ENCODE measurements around the gene TMEM154.

TMEM154 gene

GRCh38 chr4:152609481-152609880, 70.3 kb downstream of the TMEM154 start:
- Histone ChIP-seq H3K4me1 (ENCODE audit: control extremely low read depth in 1 of 4, control insufficient read depth in 4 of 4, insufficient read depth in 4 of 4, low read length in 3 of 4) (peaks cover 0 to 4% (median 0%) of the 10 kb centered on the region in 4 experiments), H3K36me3 (ENCODE audit: control insufficient read depth in 4 of 4, insufficient read depth in 4 of 4, low read length in 3 of 4) (no peaks in the 10 kb centered on the region), H3K4me3 (ENCODE audit: control insufficient read depth in 1 of 7, extremely low read depth in 1 of 7, insufficient read depth in 4 of 7, low read depth in 2 of 7, low read length in 6 of 7) (no peak overlapping the region), H3K9me3 (ENCODE audit: control extremely low read depth in 1 of 5, control insufficient read depth in 4 of 5, insufficient read depth in 2 of 5, low read depth in 1 of 5, low read length in 4 of 5) (no peaks in the 10 kb centered on the region), H3K27ac (ENCODE audit: insufficient read depth in 1 of 2, low read depth in 1 of 2, low read length in 2 of 2, poor library complexity in 1 of 2, severe bottlenecking in 2 of 2) (no peak overlapping the region), H3K27me3 (replicated peaks in 2 of 5; ENCODE audit: control insufficient read depth in 4 of 5, insufficient read depth in 5 of 5, low read length in 4 of 5) (no peaks in the 10 kb centered on the region)
- DNase-seq = peak in 2 of 3 donors; percentile 17 to 50
- ChIA-PET CTCF (no interaction called here), POLR2A (no interaction called here)
- 100% methylated on average over 3 of the region's 4 CpGs for WGBS (ENCODE audit: insufficient coverage)

DNA sequence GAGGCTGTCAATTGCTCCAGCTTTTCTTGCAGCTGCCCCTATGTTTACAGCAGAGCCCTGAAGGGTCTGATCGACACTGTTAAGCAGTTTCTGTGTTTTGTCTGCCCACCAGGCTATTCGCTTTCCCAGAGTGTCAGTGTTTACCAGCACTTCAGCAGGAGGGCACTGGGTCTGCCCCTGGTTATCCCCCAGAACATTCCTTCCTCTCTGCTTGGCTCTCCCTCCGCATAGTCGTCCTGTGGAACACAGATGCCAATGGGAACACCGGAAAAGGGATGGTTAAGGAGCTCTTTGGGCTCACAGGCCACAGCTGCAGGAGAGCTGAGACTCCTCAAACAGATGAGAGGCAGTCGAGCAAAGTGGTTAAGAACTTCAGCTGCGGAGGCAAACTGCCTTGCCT, 72.6 kb downstream of the TMEM154 start:
- ChIA-PET POLR2A (no interaction called here), CTCF (interaction anchor here (1.1 kb wide), 1 partner anchor 36 kb away, joined by 3 read pairs; no protein-coding TSS in a partner anchor)
- Histone ChIP-seq H3K27me3 (replicated peaks in 2 of 5; ENCODE audit: control insufficient read depth in 4 of 5, insufficient read depth in 5 of 5, low read length in 4 of 5) (no peaks in the 10 kb centered on the region), H3K4me1 (ENCODE audit: control extremely low read depth in 1 of 4, control insufficient read depth in 4 of 4, insufficient read depth in 4 of 4, low read length in 3 of 4) (peaks cover 0 to 4% (median 0%) of the 10 kb centered on the region in 4 experiments), H3K36me3 (ENCODE audit: control insufficient read depth in 4 of 4, insufficient read depth in 4 of 4, low read length in 3 of 4) (no peaks in the 10 kb centered on the region), H3K27ac (ENCODE audit: insufficient read depth in 1 of 2, low read depth in 1 of 2, low read length in 2 of 2, poor library complexity in 1 of 2, severe bottlenecking in 2 of 2) (no peak overlapping the region), H3K4me3 (ENCODE audit: control insufficient read depth in 1 of 7, extremely low read depth in 1 of 7, insufficient read depth in 4 of 7, low read depth in 2 of 7, low read length in 6 of 7) (no peak overlapping the region), H3K9me3 (ENCODE audit: control extremely low read depth in 1 of 5, control insufficient read depth in 4 of 5, insufficient read depth in 2 of 5, low read depth in 1 of 5, low read length in 4 of 5) (no peaks in the 10 kb centered on the region)
- no peak for DNase-seq
- 71% methylated on average over 4 of the region's 7 CpGs for WGBS (ENCODE audit: insufficient coverage)

- POLR2A ChIA-PET = no interaction called here
- DNase-seq = no peak
- Histone ChIP-seq H3K27me3 (replicated peaks in 2 of 5; ENCODE audit: control insufficient read depth in 4 of 5, insufficient read depth in 5 of 5, low read length in 4 of 5) (no peaks in the 10 kb centered on the region), H3K4me3 (ENCODE audit: control insufficient read depth in 1 of 7, extremely low read depth in 1 of 7, insufficient read depth in 4 of 7, low read depth in 2 of 7, low read length in 6 of 7) (no peak overlapping the region), H3K36me3 (ENCODE audit: control insufficient read depth in 4 of 4, insufficient read depth in 4 of 4, low read length in 3 of 4) (no peaks in the 10 kb centered on the region), H3K9me3 (ENCODE audit: control extremely low read depth in 1 of 5, control insufficient read depth in 4 of 5, insufficient read depth in 2 of 5, low read depth in 1 of 5, low read length in 4 of 5) (no peaks in the 10 kb centered on the region), H3K4me1 (ENCODE audit: control extremely low read depth in 1 of 4, control insufficient read depth in 4 of 4, insufficient read depth in 4 of 4, low read length in 3 of 4) (peaks cover 0 to 4% (median 0%) of the 10 kb centered on the region in 4 experiments), H3K27ac (ENCODE audit: insufficient read depth in 1 of 2, low read depth in 1 of 2, low read length in 2 of 2, poor library complexity in 1 of 2, severe bottlenecking in 2 of 2) (no peak overlapping the region)
- CTCF ChIA-PET = interaction anchor here (0.7 to 1.1 kb wide), 2 partner anchors 36 to 66 kb away, joined by 3 to 4 read pairs; no protein-coding TSS in a partner anchor
- WGBS (ENCODE audit: insufficient coverage) = 93% methylated on average over 5 of the region's 8 CpGs
These were observed 73.0 kb downstream of the TMEM154 start for GRCh38 chr4:152606753-152607152.

DNA sequence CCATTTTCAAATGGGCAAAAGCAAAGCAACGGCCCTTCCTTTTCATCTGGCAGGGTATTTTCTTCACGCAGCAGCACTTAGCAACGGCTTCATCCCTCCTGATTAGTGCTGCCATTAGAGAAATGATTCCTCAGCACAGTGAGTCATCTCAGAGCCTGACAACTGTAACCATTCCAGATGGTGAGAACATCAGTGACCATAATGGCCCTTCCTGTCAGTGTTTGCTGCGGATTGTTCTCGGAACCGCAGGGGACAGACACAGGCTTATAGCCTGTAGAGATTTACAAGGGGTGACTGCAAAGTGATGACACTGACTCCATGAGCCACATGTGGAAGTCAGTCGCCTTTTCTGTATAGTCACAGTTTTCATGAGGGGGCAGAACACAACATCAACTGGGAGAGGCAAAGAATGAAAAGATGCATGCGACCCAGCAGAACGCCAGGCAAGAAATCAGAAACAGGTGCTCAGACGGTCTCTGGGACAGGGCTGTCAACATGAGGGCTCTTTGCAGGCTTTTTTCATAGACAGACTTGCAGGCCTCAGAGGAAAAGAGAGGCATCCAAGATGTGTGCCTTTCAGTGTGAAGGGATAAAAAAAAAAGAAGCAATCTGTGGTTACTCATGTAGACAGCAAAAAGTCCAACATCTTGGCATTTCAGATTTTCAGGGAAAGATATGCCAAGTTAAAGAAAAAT, 74.0 kb downstream of the TMEM154 start:
- no peak for DNase-seq
- 93% methylated on average over 10 of the region's 10 CpGs for WGBS (ENCODE audit: insufficient coverage)
- ChIA-PET CTCF (interaction anchor here (0.7 kb wide), 1 partner anchor 65 kb away, joined by 4 read pairs; no protein-coding TSS in a partner anchor), POLR2A (no interaction called here)
- Histone ChIP-seq H3K9me3 (ENCODE audit: control extremely low read depth in 1 of 5, control insufficient read depth in 4 of 5, insufficient read depth in 2 of 5, low read depth in 1 of 5, low read length in 4 of 5) (no peaks in the 10 kb centered on the region), H3K36me3 (ENCODE audit: control insufficient read depth in 4 of 4, insufficient read depth in 4 of 4, low read length in 3 of 4) (no peaks in the 10 kb centered on the region), H3K4me3 (ENCODE audit: control insufficient read depth in 1 of 7, extremely low read depth in 1 of 7, insufficient read depth in 4 of 7, low read depth in 2 of 7, low read length in 6 of 7) (no peak overlapping the region), H3K4me1 (ENCODE audit: control extremely low read depth in 1 of 4, control insufficient read depth in 4 of 4, insufficient read depth in 4 of 4, low read length in 3 of 4) (peaks cover 0 to 2% (median 0%) of the 10 kb centered on the region in 4 experiments), H3K27ac (ENCODE audit: insufficient read depth in 1 of 2, low read depth in 1 of 2, low read length in 2 of 2, poor library complexity in 1 of 2, severe bottlenecking in 2 of 2) (no peak overlapping the region), H3K27me3 (replicated peaks in 2 of 5; ENCODE audit: control insufficient read depth in 4 of 5, insufficient read depth in 5 of 5, low read length in 4 of 5) (no peaks in the 10 kb centered on the region)

DNA sequence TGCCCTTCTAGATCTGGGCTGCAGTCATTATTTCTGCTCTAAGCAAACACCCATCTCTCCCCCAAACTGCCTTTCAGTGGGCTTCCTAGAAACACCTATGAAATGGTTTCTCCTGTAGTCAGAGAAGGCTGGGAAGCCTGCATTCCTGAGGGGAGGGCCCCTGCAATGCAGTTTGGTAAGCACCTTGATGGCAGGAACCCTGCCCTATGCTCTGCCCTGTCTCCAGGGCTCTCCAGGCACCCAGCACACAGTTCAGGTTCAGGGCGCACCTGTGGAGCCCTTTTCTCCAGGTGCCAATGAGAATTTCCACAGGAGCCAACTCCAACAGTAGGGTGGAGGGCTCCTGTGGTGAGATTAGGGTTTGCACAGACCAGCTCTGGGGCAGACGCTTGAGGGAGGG, 74.8 kb downstream of the TMEM154 start:
- Histone ChIP-seq H3K4me3 (ENCODE audit: control insufficient read depth in 1 of 7, extremely low read depth in 1 of 7, insufficient read depth in 4 of 7, low read depth in 2 of 7, low read length in 6 of 7) (no peak overlapping the region), H3K4me1 (ENCODE audit: control extremely low read depth in 1 of 4, control insufficient read depth in 4 of 4, insufficient read depth in 4 of 4, low read length in 3 of 4) (no peaks in the 10 kb centered on the region), H3K36me3 (ENCODE audit: control insufficient read depth in 4 of 4, insufficient read depth in 4 of 4, low read length in 3 of 4) (no peaks in the 10 kb centered on the region), H3K27me3 (replicated peaks in 2 of 5; ENCODE audit: control insufficient read depth in 4 of 5, insufficient read depth in 5 of 5, low read length in 4 of 5) (no peaks in the 10 kb centered on the region), H3K9me3 (ENCODE audit: control extremely low read depth in 1 of 5, control insufficient read depth in 4 of 5, insufficient read depth in 2 of 5, low read depth in 1 of 5, low read length in 4 of 5) (no peaks in the 10 kb centered on the region), H3K27ac (ENCODE audit: insufficient read depth in 1 of 2, low read depth in 1 of 2, low read length in 2 of 2, poor library complexity in 1 of 2, severe bottlenecking in 2 of 2) (no peak overlapping the region)
- no CpG with 5 or more reads among the region's 2 CpGs for WGBS (ENCODE audit: insufficient coverage)
- POLR2A ChIA-PET = no interaction called here
- CTCF ChIA-PET = no interaction called here
- DNase-seq = no peak

- WGBS (ENCODE audit: insufficient coverage) = 92% methylated on average over 5 of the region's 5 CpGs
- no peaks in the 10 kb centered on the region for H3K4me1 ChIP-seq (ENCODE audit: control extremely low read depth in 1 of 4, control insufficient read depth in 4 of 4, insufficient read depth in 4 of 4, low read length in 3 of 4)
- no peak overlapping the region for H3K4me3 ChIP-seq (ENCODE audit: control insufficient read depth in 1 of 7, extremely low read depth in 1 of 7, insufficient read depth in 4 of 7, low read depth in 2 of 7, low read length in 6 of 7)
- H3K27ac ChIP-seq (ENCODE audit: insufficient read depth in 1 of 2, low read depth in 1 of 2, low read length in 2 of 2, poor library complexity in 1 of 2, severe bottlenecking in 2 of 2) = no peak overlapping the region
- H3K9me3 ChIP-seq (ENCODE audit: control extremely low read depth in 1 of 5, control insufficient read depth in 4 of 5, insufficient read depth in 2 of 5, low read depth in 1 of 5, low read length in 4 of 5) = no peaks in the 10 kb centered on the region
- DNase-seq = no peak
- no peaks in the 10 kb centered on the region for H3K27me3 ChIP-seq (replicated peaks in 2 of 5; ENCODE audit: control insufficient read depth in 4 of 5, insufficient read depth in 5 of 5, low read length in 4 of 5)
- POLR2A ChIA-PET = no interaction called here
- no peaks in the 10 kb centered on the region for H3K36me3 ChIP-seq (ENCODE audit: control insufficient read depth in 4 of 4, insufficient read depth in 4 of 4, low read length in 3 of 4)
- CTCF ChIA-PET = interaction anchor here (1.2 kb wide), 1 partner anchor 23 kb away, joined by 3 read pairs; no protein-coding TSS in a partner anchor
These were observed 78.6 kb downstream of the TMEM154 start for GRCh38 chr4:152601156-152601555.

- H3K9me3 ChIP-seq (ENCODE audit: control extremely low read depth in 1 of 5, control insufficient read depth in 4 of 5, insufficient read depth in 2 of 5, low read depth in 1 of 5, low read length in 4 of 5) = no peaks in the 10 kb centered on the region
- no peak overlapping the region for H3K4me3 ChIP-seq (ENCODE audit: control insufficient read depth in 1 of 7, extremely low read depth in 1 of 7, insufficient read depth in 4 of 7, low read depth in 2 of 7, low read length in 6 of 7)
- ChIA-PET CTCF (no interaction called here), POLR2A (no interaction called here)
- WGBS (ENCODE audit: insufficient coverage) = no CpG with 5 or more reads among the region's 1 CpG
- DNase-seq = no peak
- H3K4me1 ChIP-seq (ENCODE audit: control extremely low read depth in 1 of 4, control insufficient read depth in 4 of 4, insufficient read depth in 4 of 4, low read length in 3 of 4) = no peaks in the 10 kb centered on the region
- H3K27ac ChIP-seq (ENCODE audit: insufficient read depth in 1 of 2, low read depth in 1 of 2, low read length in 2 of 2, poor library complexity in 1 of 2, severe bottlenecking in 2 of 2) = no peak overlapping the region
- no peaks in the 10 kb centered on the region for H3K27me3 ChIP-seq (replicated peaks in 2 of 5; ENCODE audit: control insufficient read depth in 4 of 5, insufficient read depth in 5 of 5, low read length in 4 of 5)
- H3K36me3 ChIP-seq (ENCODE audit: control insufficient read depth in 4 of 4, insufficient read depth in 4 of 4, low read length in 3 of 4) = no peaks in the 10 kb centered on the region
These were observed 80.2 kb downstream of the TMEM154 start for GRCh38 chr4:152599636-152600035.

Measured in common myeloid progenitor, CD34-positive (primary cell).